HTERT RPE-1 (cell line): ENCODE data around the gene CTDSPL.

Experiments
- in situ Hi-C: fragments of 300-500 bp; cut with MboI; formaldehyde crosslinking; loops from 4 replicates; pipeline ENCODE4 v1.14.3; 2020; ENCODE audit warnings: low sequenced_read_pairs

Gene CTDSPL

DNA sequence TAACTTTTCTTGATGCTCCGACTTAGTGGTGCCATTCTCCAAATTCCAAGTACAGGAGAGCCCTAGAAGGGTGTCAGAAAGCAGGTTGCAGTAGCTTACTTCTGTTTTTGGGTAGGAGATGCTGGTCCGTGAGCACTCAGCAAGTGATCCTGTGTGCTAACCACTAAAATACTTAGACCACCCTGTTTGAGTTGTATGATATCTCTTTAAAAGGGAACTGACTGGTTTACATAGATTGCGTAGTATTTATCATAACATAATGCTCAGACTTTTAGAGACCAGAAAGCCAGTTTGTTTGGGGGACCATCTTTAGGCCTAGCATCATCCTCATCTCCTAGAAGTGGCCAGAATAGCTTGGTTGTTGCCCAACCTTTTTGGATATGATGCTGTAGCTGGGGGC is 26.7 kb downstream of the CTDSPL start:
- in situ Hi-C loops = no loop called here

DNA sequence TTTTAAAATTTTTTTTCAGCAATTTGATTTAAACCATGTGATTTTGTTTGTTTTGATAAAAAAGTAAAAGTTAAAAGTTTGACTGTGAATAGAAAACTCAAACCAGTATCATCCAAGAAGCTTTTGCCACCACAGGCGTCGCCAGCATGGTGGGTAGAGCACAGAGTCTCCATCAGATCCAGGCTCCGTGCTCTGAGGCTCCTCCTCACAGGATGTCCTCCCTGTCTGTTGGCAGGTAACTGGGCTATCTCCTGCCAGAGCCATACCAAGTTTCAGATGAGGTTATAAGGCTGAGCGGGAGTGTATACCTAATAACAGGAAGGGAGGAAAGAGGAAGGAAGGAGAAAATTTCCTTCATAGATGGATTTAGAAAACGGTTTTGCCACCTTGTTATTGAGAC is 28.8 kb downstream of the CTDSPL start:
- in situ Hi-C loops = no loop called here

DNA sequence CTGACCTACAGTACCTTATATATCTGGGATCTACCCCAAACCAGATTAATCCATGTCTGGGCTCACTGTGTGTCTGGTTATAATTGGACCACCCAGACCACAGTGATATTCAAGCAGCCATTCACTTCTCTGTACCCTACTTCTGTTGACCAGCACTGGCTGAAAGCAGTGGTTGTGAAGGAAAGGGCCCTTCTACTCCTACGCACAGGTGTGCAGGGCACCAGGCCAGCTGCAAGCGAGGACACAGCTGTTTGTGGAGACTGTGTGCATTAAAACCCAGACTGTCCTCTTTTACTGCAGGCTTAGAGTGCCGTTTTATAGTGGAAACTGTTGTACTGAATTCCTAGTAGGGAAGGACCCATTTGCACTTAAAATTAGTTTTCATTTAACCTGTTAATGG is 29.5 kb downstream of the CTDSPL start:
- in situ Hi-C loops = no loop called here

DNA sequence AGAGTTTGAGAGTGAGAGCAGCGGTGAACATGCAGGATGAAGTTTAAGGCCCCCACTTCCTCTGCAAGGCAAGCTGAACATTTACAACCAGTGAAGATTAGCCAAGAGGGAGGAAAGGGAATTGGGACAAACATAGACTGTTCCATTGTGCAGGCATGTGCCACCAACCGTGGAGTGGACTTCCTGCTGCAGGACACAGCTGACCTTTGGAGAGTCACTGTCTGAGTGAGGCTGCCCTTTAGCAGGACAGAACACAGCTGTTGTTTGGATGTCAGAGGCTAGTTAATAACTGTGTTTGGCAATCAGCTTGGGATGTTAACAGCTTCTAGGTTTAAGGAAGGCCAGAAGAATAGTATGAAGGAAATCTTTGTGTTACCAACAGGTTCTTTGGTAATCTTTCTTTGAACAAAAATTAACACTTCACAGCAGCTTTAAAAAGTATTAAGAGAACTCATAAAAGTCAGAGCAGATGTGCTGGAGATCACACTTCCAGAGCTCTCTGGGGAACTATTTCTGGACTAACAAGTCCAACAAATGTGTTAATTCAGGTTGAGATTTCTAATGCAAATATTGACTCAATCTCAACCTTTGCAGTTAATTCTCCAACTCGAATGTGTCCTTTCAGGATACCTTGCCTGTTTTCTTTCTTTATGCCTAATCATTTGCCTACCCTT is 31.4 kb downstream of the CTDSPL start:
- in situ Hi-C loops = no loop called here

DNA sequence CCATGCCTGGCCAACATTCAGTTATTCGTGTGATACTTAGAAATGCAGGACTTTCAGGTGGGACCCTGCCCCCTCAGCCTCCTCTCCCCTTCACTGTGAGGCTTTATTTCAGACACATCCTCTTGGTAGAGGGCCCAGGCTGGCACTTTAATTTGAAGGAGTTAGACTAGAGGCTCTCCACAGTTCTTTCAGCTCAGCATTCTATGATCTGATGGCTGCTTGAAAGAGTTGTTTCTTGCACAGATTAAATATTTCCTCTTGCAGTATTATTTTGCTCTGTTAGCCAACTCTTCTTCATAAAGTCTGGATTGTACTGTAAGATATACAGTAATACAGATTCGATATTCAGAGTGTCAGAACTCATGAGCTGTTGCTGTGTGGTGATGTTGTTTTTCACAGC is 35.1 kb downstream of the CTDSPL start:
- in situ Hi-C loops = no loop called here

DNA sequence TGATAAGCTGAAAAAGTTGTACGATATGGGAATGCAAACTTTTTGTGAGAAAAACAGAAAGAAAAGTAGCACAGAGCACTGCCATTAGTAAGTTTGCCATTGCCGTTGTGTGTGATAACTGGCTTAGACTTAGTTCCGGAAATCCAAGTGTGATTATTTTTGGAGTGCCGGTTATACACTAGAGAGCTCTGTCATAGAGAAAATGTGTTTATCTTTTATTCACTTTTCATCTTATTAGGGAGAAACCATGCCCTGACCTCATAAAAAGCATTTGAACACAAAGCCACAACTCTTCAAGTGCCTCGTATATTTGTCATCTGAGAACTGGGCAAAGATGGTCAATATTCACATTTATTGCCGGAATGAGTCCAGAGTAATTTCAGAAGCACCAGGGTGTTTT is 36.1 kb downstream of the CTDSPL start:
- in situ Hi-C loops = no loop called here

DNA sequence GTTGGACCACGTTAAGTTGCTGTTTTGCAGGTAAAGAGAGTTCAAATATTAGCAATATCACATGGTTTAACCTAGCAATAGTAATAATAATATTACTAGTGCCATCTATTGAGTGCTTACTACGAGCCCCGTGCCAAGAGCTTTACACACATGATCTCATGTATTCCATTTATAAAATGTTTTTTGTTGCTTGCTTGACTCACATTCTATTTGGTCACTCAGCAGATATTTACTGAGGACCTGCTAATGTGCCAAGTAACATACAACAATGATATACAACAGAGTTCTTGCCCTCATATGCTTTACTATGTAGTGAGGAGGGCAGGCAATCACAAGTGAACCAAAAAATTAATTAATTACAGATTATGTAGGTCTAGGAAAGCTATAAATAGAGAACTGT is 36.7 kb downstream of the CTDSPL start:
- in situ Hi-C loops = no loop called here

DNA sequence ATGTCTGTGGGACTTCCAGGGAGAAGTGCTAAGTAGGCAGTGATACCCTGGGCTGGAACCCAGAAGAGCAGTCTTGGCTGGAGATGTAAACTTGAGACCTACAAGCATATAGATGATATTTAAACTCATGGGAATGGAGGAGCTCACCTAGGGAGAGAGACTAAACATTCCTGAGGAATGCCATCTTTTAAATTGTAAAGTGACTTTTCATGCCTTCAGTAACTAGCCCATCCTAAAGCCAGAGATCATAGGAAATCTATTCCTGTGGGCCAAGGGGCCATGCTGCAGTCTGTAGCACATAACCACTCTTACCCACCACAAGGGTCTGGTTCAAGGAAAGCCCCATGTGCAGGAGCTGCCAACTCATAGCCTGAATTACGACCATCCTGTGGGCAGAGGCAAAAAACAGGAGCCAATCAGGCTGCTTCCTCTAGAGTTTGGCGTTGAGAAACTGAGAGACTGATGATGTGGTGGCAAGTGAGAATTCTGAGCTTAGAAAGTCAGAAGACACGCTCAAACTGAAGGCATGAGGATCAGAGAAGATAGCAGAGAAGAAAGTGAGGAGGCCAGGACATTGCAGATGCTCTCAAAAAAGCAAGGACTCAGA is 37.5 kb downstream of the CTDSPL start:
- in situ Hi-C loops = no loop called here

DNA sequence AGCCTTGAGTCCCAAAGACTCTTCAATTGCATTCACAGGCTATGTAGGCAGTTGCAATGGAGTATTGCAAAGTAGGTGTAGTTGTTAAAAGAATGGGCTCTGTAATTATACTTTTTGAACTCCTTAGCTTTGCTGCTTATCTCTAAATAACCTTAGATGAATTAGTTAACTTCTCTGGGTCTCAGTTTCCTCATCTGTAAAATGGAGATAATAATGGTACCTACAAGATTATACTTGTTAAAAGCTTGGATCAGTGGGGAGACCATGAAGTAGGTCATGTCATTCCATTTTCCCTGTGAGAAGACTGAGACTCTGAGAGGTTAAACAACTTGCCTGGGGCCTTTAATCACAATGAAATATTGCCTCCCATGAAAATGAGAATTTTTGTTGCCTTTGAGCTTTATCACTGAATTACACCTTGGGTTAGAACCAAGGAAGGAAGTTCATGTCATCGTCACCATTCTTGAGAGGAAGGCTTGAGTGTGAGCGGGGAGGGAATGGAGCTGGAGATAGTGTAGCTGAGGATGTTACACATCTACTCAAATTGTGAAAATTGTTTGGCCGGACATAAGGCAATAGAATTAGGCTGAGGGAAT is 38.1 kb downstream of the CTDSPL start:
- in situ Hi-C loops = no loop called here

DNA sequence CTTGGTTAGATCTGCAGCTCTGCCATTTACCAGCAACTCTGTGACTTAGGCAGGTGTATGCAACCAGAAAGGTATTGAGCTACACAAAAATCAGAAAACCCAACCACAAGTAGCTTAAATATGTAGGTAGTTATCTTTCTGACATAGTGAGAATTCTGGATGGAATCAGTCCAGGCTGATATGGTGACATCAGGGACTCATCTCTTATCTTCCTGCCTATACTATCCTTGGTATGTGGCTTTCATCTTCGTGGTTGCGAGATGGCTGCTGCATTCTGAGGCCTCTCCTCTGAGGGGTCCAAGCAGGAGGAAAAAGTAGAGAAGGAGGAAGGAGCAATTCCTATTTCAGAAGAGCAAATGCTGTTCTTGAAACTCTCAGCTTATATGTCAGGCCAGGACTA is 40.0 kb downstream of the CTDSPL start:
- in situ Hi-C loops = no loop called here

DNA sequence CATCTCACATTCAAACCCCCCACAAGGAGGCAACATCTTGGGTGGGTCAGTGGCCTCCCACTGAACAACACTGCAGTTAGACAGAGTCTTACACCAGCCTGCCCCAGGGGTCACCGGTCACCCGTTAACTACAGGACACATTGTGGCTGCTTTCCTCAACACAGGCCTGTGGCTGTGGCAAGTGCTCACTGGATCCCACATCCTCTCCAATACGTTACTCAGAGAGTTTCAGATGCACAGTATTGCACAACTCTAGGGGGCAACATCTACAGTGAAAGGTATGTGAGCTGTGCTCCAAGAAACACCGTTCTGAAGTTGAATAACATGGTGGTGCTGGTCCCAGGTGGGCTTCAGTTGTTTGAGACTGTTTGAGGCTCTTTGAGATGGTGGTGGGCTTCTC is 41.0 kb downstream of the CTDSPL start:
- in situ Hi-C loops = no loop called here

DNA sequence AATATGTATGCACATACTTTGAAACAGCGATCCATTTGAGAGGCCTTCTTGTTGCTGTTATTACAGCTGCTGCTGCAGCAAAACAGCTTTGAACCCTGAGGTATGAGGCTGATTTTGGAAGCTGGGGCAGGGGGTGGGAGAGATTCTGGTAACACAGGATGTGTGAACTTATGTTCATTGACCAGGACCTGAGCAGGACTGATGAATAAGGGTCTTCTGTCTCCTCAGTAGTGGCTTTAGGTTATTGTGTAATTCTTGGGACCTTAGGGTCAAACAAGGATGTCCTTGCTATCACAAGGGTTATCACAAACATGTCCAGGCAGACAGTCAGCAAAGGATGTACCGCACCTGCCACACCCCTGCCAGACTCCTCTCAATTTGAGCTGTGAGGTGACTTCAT is 41.6 kb downstream of the CTDSPL start:
- in situ Hi-C loops = no loop called here

DNA sequence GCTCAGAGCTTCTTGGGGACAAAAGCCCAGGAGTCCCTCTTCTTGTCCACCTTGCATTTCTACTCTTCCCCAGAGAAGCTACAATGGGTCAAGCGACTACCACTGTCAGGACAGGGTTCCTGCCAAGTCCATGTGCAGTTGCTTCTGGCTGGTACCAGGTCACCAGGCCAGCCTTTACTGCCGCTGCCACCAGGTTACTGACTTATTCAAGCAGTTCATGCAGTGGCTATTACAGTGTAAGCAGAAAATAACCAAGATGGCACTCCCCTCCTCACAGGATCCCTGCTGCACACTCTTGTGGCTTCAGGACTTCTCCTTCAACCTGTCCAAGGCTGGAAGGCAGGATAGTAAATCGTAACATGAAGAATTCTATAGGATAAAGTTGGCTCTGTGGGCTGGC is 42.1 kb downstream of the CTDSPL start:
- in situ Hi-C loops = no loop called here

DNA sequence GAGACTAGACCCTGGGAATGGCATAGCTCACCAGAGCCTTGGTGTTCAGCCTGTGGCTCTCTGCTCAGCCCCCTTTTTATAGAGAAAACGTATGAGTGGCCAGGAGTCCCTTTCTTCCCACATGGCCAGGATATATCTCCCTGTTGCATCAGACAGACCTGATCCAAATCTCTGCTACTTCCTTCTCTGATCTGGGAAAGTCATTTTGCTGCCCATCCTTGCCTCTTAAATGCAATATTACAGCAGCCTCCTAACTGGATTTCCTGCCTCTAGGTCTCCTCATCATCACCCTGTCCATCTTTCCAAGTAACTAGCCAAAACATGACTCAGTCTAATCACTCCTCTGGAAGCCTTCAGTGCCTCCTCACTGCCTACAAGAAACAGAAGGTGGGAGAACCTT is 42.9 kb downstream of the CTDSPL start:
- in situ Hi-C loops = no loop called here

DNA sequence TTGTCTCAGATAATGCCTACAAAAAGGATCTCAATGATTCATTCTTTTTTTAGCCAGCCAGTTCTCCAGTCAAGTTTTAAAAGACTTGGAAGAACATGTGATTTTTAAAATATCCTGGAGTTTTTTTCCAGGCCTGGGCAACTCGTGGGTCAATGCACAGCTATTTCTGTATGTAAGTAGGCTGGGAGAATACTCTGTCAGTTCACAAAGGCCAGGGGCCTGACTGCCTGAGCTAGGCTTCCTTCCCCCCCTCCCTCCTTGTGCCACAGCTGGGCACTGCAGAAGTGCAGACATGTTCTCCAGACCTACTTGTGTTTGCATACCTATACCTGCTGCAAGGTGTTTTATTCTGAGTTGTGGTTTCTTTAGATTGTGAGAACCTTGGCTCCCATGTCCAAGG is 43.7 kb downstream of the CTDSPL start:
- in situ Hi-C loops = no loop called here

DNA sequence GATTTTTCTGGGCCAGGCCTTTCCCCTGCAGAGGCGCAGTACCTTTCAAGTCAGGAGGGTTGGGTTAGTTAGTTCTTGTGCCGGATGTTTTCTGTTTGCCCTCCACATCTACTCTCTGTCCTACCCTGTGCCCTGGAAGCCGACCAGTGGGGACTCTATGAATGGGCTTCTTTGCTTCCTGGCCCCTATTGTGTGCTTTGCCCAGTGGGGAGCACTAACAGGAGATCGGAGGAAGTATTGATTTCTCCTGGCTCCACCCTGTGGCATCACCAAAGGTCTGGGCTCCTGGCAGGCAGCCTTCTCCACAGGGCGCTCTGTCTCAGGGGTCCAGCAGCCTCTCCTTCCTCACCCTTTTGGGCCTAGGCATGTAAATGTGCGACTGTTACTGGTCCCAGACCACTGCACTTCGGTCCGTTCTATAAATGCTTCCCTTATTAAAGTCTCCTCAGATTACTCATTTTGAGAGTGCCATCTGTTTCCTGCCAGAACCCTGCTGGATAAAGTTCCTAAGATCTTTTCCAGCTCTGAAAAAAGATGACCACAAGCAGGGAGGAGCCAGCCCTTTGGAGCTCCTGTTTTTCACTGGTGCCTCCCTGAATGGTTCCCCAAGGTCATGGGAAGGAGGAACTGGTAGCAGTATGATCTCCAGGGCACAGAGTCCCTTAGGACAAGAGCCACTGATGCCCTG is 44.5 kb downstream of the CTDSPL start:
- in situ Hi-C loops = no loop called here

DNA sequence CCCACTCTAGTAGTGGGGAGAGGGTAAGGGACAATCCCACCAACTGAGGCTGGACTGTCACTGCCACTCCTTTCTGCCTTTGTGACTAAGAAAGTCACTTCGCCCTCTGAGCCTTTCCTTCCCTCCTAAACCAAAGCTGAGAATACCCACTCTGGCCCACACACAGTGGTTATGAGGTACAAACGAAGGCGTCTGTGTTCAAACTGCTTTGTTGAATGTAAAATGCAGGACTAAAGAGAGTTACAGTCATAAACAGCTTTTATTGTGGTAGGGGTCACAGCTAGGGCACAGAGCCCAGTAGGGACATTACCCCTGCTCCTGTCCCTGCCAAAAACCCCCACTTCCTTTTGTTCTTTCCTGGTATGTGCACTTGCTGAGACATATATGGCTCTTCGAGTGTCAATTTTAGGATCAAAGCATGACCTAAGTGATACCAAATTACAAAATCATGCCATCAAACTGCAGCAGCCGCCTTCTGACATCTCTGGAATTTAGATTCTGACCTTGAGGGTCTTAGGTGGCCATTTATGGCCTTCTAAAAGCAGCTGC is 45.1 kb downstream of the CTDSPL start:
- in situ Hi-C loops = no loop called here

DNA sequence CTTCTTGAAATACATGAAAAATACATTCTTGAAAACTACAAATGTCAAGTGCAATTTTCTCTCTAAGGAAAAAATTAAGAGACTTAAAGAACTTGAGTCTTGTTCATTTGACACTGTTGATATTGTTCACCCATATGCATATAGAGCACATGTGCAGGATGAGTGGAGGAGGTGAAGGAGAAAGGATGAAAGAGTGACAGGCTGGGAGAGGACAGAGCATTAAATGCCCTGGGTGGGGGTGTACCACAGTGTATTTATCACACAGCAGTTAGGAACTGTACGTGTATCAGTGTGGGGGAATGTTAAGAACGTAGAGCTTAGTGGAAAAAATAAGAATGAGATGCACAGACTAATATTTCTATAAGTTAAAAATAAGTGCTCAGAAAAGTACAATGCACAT is 45.7 kb downstream of the CTDSPL start:
- in situ Hi-C loops = no loop called here

DNA sequence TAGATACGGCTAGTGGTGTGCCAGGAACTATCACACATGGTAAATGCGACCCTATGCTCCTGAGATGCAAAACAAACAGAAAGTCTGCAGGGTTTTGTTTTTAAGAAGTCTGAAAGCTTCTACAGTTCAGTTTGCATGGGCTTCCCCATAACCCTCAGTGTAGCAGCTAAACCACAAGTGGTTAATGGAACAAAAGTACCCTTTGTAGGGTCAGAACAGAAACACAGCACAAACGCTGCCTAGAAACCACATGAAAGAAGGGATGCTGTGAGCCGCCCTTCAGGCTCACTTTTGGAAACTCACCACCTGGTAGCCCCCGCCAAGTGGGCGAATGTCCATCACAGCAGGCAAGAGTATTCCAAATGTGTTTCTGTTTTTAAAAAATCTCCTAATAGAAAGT is 46.2 kb downstream of the CTDSPL start:
- in situ Hi-C loops = no loop called here

DNA sequence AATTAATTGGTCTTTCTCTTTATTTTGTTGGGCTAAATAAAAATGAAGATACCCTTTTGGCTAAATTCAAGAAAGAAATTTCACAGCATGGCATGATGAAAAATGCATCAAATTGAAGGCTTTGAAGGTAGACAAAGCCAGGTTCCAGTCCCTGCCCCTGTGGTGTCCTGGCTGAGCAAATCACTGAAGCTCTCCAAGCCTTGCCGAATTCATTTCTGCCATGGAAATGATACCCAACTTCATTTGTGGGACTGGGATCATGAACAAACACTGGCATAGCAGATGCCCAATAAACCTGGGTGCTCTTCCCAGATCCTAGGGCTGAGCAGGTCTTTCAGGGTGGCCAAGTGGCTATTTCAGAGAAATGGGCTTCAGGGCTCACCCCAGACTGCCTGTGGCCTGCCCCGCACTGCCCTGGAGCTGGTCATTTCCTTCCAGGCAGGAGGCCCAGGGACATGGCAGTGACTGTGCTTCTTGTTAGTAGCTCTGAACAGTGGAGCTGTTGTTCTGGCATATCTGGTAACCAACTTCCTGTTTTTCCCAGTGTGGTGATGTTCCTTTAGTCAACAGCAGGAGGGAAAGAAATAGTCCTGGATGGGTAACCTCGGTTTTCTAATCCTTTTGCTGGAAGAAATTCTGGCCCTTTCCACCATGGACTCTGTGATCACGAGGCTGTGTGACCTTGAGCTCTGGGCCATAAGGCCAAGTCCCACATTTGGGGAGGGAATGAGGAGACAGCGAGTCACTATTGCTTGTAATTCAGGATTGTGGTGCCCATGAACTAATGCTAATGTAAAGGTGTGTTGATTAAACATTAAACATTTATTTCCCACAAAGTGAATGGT is 47.6 kb downstream of the CTDSPL start:
- in situ Hi-C loops = no loop called here
